HFF-Myc (cell line): ENCODE results near the gene PLXNC1.

ENCODE experiments used
- DNase-seq: peaks from one replicate; pipeline ENCODE4 v3.0.0-alpha.2; 2011; ENCODE audit warnings: low read depth; ENCODE audit errors: extremely low read depth
- H3K4me3 ChIP-seq: replicated peaks from 2 replicates; pipeline ENCODE4 v1.5.1; 2011; ENCODE audit warnings: low read depth, mild to moderate bottlenecking, control low read depth, low read length
- TF ChIP-seq, protein P1 (sequence below): IDR thresholded peaks from 2 replicates; pipeline ENCODE4 v1.5.1; 2012; ENCODE audit warnings: mild to moderate bottlenecking, low read depth, low read length, control low read depth; ENCODE audit errors: missing control alignments

The PLXNC1 gene

DNA sequence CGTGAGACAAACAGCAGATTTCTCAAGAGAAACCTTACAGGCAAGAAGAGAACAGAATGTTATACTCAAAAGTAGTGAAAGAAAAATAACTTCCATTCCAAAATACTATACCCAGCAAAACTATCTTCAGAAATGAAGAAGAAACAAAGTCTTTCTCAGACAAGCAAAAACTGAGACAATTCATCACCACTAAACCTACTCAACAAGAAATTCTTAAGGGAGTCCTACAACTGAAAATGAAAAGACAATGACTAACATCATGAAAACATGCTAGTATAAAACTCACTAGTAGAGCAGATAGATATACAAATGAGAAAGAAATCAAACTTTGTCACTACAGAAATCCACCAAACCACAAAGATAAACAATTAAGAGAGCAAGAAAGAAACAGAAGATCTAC is 204.8 kb downstream of the PLXNC1 start:
- TF ChIP-seq, protein P1, sequence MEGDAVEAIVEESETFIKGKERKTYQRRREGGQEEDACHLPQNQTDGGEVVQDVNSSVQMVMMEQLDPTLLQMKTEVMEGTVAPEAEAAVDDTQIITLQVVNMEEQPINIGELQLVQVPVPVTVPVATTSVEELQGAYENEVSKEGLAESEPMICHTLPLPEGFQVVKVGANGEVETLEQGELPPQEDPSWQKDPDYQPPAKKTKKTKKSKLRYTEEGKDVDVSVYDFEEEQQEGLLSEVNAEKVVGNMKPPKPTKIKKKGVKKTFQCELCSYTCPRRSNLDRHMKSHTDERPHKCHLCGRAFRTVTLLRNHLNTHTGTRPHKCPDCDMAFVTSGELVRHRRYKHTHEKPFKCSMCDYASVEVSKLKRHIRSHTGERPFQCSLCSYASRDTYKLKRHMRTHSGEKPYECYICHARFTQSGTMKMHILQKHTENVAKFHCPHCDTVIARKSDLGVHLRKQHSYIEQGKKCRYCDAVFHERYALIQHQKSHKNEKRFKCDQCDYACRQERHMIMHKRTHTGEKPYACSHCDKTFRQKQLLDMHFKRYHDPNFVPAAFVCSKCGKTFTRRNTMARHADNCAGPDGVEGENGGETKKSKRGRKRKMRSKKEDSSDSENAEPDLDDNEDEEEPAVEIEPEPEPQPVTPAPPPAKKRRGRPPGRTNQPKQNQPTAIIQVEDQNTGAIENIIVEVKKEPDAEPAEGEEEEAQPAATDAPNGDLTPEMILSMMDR, result no peak
- DNase-seq, result no peak
- no peak overlapping the region for H3K4me3 ChIP-seq
